HG03460 (cell line): Measurements from ENCODE around the gene ELOVL7.
"Not testable (repeated sequence)": the region's sequence is repeated elsewhere in the genome, so short reads cannot be mapped to it uniquely, and the experiment has no call there.

Experiments
- ATAC-seq: cut with Tn5 transposase; IDR thresholded peaks from one replicate; pipeline ENCODE4 v1.9.1; 2021; ENCODE audit not compliant: unreplicated experiment

Gene ELOVL7

DNA sequence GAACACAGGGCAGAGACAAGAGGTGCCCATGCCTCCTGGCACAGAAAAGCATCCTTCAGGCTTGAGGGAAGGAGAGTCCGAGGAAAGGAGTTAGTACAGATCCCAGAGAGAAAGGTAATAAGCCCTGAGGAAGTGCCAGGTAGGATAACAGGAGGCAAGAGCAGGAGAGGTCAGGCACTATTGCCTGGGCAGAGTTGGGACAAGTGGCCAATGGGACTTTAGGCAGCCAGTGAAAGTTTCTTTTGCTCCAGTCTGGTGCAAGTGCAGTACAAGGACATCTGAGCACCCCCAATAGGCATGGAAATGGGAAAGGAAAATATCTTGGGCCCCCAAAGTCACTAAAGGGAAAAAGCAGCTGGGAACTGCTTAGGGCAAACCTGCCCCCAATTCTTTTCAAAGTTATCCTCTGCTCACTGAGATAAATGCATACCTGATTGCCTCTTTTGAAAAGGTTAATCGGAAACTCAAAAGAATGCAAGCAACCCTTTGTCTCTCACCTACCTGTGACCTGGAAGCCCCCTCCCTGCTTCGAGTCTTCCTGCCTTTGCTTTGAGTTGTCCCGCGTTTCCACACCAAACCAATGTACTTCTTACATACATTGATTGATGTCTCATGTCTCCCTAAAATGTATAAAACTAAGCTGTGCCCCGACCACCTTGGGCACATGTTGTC, 46.5 kb downstream of the ELOVL7 start:
- ATAC-seq, result no peak

DNA sequence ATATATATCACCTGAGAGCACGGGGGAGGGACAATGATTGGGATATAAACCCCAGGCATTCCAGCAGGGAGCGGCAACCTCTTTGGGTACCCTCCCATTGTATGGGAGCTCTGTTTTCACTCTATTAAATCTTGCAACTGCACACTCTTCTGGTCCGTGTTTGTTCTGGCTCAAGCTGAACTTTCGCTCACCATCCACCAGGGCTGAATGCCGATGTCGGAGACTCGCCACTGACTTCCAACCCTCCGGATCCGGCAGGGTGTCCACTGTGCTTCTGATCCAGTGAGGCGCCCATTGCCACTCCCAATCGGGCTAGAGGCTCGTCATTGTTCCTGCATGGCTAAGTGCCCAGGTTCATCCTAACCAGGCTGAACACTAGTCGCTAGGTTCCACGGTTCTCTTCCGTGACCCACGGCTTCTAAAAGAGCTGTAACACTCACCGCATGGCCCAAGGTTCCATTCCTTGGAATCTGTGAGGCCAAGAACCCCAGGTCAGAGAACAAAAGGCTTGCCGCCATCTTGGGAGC, 48.6 kb downstream of the ELOVL7 start:
- ATAC-seq, result not testable (repeated sequence)

DNA sequence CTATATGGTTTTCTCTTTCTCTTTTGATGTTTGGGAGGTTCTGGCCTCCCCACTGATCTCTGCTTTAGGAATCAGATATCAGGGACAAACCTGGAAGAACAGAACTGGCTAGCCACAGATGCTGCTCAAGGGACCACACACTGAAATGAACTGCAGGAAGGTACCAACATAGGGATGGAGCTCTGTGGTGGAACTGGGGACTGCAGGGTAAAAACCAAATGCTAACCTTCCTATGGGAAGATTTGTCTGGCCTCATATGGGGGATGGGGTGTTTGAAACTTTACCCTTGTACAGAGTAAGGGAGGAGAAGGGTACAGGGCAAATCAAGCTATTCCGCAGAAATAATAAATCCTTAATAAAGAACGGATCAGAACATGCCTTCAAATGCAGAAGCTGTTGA, 49.4 kb downstream of the ELOVL7 start:
- no peak for ATAC-seq

GRCh38 chr5:60792438-60792837, 51.6 kb downstream of the ELOVL7 start:
- ATAC-seq, result no peak

DNA sequence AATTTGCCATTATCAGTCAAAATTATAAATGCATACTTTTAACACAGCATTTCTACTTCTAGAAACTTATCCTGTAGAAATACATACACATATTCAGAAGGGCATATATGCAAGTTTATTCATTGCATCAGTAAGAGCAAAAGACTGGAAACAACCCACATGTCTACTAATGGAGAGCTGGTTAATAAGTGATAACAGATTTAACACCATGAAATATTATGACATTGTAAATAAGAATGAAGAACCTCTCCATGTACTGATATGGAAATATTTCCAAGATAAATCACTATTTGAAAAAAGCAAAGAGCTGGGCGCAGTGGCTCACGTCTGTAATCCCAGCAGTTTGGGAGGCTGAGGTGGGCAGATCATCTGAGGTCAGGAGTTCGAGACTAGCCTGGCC, 54.5 kb downstream of the ELOVL7 start:
- no peak for ATAC-seq

DNA sequence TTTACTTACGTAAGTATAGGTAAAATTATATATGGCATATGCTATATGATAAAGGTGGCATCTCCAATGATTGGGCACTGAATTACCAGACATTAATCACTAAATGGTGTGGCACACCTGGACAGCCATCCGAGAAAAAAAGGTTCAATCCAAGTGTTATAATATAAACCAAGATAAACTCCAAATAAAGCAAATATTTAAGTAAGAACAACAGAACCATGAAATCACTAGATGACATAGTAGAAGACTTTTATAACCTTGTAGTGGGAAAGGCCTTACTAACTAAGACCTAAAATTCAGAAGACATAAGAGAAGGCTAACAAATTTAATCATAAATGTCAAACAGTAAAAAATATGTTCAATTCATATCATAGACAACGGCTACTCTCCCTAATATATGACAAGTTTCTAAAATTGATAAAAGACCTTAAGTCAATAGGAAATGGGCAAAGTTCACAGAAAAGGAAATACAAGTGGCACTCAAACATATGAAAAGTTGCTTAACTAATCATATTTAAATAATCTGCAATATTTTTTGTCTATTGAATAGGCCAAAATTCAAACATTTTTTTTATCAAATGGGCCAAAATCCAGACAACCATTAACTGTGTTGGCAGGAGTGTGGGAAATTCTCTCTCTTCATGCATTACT, 55.1 kb downstream of the ELOVL7 start:
- no peak for ATAC-seq

GRCh38 chr5:60779466-60779865, 64.6 kb downstream of the ELOVL7 start:
- no peak for ATAC-seq

GRCh38 chr5:60776343-60776742, 67.7 kb downstream of the ELOVL7 start:
- no peak for ATAC-seq

- no peak for ATAC-seq
Measured at GRCh38 chr5:60765019-60765709, 78.9 kb downstream of the ELOVL7 start.

DNA sequence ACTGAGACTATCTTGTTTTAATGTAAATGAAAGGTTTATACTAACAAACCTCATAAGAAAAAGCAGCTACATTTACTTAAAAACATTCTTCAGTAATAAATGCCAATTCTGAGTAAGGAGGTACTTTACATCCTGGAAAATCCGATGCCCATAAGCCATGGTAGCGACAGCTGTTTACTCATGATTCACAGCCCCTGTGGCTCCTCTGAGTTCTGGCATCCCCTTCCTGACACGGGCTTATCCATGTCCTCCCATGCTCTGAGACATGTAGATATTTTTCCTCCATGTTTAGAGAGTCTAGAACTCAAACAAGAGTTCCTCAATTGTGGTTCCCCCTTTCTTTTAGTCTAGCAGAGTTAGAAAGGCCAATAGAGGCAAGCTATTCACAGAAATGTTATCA, 81.0 kb downstream of the ELOVL7 start:
- ATAC-seq, result no peak

- ATAC-seq, result no peak
Measured at GRCh38 chr5:60754495-60754894, 89.6 kb downstream of the ELOVL7 start.

- ATAC-seq, result no peak
Measured at GRCh38 chr5:60744682-60745081, 99.4 kb downstream of the ELOVL7 start.

DNA sequence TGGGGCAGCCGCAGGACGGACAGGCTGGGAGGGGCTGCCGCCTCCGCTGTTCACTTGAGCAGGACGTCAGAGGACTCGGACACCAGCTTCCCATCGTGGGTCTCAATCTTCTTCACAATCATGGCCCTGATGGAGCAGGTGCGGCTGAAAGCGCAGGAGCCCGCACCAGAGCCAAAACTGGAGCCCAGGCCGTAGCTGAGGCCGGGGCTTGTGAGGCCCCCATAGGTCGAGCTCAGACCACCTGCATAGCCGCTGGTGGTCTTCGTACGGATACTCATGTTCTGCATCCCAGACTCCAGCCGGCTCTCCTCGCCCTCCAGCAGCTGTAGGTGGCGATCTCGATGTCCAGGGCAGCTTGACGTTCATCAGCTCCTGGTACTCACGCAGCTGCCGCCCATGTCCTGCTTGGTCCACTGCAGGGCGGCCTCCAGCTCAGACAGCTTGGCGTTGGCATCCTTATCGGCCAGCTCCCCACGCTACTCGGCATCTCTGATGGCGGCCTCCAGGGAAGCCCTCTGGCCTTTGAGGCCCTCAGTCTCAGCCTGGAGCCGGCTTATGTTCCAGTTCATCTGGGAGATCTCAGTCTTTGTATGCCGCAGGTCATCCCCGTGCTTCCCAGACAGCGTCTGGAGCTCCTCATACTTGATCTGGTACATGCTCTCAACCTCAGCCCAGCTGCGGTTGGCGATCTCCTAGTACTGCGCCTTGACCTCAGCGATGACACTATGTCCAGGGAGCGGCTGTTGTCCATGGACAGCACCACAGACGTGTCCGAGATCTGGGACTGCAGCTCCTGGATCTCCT, 100.4 kb downstream of the ELOVL7 start:
- ATAC-seq, result no peak

GRCh38 chr5:60740322-60740721, 103.7 kb downstream of the ELOVL7 start:
- no peak for ATAC-seq

DNA sequence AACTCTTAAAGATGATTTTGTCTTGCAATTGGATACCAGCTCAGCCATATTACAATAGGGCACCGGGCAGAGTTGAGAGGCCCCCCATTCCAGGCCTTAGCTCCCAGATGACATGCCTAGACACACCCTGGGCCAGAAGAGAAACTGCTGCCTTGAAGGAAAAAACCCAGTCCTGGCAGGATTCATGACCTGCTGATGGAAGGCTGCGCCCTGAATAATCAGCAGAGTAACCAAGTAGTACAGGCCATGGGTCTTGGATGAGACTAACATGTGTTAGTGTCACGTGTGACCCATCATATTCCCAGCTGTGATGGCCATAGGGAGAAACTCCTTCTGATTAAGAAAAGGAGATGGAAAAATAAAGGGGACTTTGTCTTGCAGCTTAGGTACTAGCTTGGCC, 105.1 kb downstream of the ELOVL7 start:
- no peak for ATAC-seq

DNA sequence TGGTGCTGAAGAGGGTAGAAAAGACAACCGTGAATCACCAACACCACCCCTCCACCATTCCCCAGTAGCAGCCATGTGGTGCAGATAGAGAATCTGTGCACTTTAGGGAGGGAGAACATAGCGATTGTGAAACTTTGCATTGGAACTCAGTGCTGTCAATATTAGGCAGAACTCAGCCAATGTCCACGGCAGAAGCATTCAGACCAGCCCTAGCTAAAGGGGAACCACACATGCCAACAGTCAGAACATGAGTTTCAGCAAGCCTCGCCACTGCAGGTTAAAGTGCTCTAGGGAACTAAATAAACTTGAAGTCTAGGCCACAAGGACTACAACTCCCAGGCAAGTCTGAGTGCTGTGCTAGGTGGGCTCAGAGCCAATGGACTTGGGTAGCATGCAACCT, 105.6 kb downstream of the ELOVL7 start:
- no peak for ATAC-seq

DNA sequence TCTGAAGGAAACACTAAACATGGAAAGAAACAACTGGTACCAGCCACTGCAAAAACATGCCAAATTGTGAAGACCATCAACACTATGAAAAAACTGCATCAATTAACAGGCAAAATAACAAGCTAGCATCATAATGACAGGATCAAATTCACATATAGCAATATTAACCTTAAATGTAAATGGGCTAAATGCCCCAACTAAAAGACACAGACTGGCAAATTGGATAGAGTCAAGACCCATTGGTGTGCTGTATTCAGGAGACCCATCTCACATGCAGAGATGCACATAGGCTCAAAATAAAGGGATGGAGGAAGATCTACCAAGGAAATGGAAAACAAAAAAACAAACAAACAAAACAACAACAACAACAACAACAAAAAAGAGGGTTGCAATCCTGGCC, 113.2 kb downstream of the ELOVL7 start:
- not testable (repeated sequence) for ATAC-seq

GRCh38 chr5:60727033-60727679, 116.9 kb downstream of the ELOVL7 start:
- no peak for ATAC-seq

GRCh38 chr5:60724126-60724525, 119.9 kb downstream of the ELOVL7 start:
- no peak for ATAC-seq

- no peak for ATAC-seq
Measured at GRCh38 chr5:60722416-60722815, 121.7 kb downstream of the ELOVL7 start.

GRCh38 chr5:60719329-60719728, 124.7 kb downstream of the ELOVL7 start:
- no peak for ATAC-seq
